Suprapubic skin (tissue), 3 donors: Measurements from ENCODE around the gene TM4SF20.

ENCODE experiments used
- CTCF ChIP-seq, 2 donors: fragments of 200-600 bp in 1 of 2; fragments of 450-650 bp in 1 of 2; sonication (generic) in 1 of 2; IDR thresholded peaks; one replicate each; pipeline ENCODE4 v1.5.1; 2016 to 2019; ENCODE audit warnings: antibody characterized with exemption in 2 of 2, mild to moderate bottlenecking in 1 of 2, moderate library complexity in 1 of 2
- POLR2A ChIP-seq, 2 donors: fragments of 450-650 bp; IDR thresholded peaks; one replicate each; pipeline ENCODE4 v1.6.1; 2017; ENCODE audit warnings: antibody characterized with exemption in 2 of 2, mild to moderate bottlenecking in 2 of 2, moderate library complexity in 2 of 2

- no peak for TF ChIP-seq CTCF (IDR thresholded peaks at IDR 0.05)
- TF ChIP-seq POLR2A (IDR thresholded peaks at IDR 0.05) = no peak
Measured at GRCh38 chr2:227335713-227336112, 43.4 kb downstream of the TM4SF20 start.
